Activated CD4-positive, alpha-beta T cell treated with anti-CD3 and anti-CD28 coated beads, Interleukin-2, Interleukin-6, amounts not matched to agents 100 ng/mL and 50 ng/mL, durations not matched to agents 16 hours and 8 hours (primary cell): ENCODE measurements around the gene TMEM87B.
"Not testable (repeated sequence)": the region's sequence is repeated elsewhere in the genome, so short reads cannot be mapped to it uniquely, and the experiment has no call there.

Source experiments
- DNase-seq: peaks from one replicate; pipeline ENCODE4 v3.0.0-alpha.2; 2020

The TMEM87B gene

DNA sequence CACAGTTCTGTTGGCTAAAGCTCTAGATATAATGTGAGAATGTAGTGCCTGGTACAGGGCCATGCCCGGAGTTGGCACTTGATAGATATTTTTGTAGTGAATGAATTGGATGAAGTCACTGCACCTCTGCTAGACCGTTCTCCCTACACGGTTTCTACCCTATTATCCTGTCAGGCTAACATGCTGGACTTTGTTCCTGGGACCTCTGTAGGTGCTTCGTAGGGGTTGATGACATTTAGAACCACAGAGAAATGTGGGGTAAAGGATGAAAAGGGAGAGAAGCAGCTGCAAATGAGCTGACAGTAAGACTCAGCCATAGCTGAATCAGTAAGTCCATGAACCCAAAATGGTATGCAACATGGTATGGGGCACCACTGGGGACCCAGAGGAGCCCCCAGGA, 79.1 kb downstream of the TMEM87B start:
- DNase-seq, result no peak

DNA sequence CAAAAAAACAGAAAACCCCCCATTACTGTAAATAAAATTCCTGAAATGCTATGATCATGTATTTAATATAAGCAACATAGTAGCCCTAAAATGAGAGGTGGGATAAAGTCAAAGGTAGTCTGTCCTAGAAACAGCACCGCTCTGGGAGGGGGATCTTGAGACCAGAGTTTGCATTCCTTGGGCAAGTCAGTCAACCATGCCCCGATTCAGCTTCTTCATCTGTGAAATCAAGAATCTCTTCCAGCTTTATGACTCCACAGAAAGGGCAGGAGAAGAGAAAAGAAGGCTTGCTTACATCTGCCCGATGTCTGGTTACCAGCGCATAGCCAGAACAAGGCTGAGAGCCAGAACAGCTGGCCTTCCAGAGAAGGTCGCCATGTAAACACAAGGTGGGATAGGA, 81.0 kb downstream of the TMEM87B start:
- no peak for DNase-seq

DNA sequence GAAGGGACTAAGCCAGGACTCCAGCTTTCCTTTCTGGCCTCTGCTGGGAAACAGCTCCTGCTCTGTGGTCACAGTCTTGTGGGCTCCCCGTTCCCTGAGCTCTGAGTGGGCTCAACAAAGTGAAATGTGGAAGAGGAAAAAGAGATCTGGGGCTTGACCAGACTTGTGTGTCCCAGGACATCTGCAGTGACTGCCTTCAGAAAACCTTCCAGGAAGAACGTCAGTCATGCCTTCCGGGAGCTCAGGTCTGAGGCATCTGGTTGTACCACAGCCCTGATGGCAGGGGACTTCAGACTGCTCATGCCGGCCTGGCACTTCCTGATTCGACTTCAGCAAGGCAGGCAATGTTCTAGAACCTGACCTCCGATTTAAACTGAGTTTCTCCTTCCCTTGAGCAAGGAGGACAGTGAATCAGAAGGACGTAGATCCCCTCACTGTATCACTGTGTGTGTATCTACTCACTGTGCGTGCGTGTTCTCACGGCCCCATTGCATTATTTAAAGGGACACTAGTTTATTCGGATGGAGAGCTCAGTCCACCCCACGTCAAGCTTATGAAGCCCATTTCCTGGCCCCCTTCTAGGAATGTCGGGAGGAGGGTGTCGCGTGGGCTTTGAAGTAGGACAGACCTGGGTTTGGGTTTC, 82.6 kb downstream of the TMEM87B start:
- DNase-seq, result no peak

DNA sequence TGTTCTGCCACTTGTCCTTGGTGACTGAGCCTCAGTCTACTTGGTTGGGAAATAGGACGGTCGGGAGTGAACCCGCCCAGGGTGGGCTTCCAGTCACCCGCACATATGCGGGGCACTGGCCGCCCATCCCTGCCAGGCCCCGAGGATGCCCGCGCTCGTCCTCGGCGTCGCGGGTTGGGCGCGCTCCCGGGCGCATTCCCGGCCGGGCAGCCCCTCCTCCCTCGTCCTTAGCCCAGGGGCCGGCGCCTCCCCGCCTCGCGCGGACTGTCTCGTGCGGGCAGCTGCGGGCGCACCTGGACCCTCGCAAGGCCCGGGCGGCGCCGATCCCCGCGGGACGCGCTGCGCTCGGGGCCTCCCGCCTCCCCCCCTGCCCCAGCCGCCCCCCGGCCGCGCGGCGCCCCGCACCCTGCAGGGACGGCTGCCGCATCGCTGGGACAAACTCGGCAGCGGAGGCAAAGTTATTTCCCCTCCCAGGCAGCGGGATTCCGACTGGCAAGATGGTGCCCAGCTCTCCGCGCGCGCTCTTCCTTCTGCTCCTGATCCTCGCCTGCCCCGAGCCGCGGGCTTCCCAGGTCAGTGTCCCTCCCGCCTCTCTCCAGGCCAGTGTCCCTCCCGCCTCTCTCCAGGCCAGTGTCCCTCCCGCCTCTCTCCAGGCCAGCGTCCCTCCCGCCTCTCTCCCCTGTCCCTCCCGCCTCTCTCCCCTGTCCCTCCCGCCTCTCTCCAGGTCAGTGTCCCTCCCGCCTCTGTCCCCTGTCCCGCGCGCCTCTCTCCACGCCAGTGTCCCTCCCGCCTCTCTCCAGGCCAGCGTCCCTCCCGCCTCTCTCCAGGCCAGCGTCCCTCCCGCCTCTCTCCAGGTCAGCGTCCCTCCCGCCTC, 83.3 kb downstream of the TMEM87B start, which contains the start of gene FBLN7:
Gene FBLN7, plus strand, starts transcription at position 227 of the 874 bp plus-strand sequence. Its CDS starts 271 bp downstream, at position 498.
- DNase-seq, result no peak

DNA sequence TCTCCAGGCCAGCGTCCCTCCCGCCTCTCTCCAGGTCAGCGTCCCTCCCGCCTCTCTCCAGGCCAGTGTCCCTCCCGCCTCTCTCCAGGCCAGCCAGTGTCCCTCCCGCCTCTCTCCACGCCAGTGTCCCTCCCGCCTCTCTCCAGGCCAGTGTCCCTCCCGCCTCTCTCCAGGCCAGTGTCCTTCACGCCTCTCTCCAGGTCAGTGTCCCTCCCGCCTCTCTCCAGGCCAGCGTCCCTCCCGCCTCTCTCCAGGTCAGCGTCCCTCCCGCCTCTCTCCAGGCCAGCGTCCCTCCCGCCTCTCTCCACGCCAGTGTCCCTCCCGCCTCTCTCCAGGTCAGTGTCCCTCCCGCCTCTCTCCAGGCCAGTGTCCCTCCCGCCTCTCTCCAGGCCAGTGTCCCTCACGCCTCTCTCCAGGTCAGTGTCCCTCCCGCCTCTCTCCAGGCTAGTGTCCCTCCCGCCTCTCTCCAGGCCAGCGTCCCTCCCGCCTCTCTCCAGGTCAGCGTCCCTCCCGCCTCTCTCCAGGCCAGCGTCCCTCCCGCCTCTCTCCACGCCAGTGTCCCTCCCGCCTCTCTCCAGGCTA, 84.1 kb downstream of the TMEM87B start:
- DNase-seq, result not testable (repeated sequence)

DNA sequence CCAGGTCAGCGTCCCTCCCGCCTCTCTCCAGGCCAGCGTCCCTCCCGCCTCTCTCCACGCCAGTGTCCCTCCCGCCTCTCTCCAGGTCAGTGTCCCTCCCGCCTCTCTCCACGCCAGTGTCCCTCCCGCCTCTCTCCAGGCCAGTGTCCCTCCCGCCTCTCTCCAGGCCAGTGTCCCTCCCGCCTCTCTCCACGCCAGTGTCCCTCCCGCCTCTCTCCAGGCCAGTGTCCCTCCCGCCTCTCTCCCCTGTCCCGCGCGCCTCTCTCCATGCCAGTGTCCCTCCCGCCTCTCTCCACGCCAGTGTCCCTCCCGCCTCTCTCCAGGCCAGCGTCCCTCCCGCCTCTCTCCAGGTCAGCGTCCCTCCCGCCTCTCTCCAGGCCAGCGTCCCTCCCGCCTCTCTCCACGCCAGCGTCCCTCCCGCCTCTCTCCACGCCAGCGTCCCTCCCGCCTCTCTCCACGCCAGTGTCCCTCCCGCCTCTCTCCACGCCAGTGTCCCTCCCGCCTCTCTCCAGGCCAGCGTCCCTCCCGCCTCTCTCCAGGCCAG, 84.7 kb downstream of the TMEM87B start:
- DNase-seq, result not testable (repeated sequence)

DNA sequence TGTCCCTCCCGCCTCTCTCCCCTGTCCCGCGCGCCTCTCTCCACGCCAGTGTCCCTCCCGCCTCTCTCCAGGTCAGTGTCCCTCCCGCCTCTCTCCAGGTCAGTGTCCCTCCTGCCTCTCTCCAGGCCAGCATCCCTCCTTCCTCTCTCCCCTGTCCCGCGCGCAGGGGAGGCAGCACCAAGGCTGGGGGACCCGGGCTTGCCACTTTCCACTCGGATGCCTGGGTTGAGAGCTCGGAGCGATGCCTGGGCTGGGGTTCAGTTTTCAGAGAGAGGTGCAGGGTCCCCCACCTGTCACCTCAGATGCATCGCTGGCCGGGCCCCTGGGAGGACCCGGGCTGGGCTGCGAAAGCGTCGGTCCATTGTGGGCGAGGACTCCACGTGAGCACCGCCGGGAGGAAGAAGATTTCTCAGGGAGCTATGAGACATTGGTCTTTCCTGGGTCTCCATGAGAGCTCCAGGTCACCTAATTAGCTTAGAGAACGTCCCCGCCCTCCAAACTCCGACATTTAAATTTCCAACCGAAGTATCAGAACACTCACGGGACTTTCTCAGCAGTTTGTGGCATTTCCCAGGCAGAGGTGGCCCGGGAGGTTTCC, 85.2 kb downstream of the TMEM87B start:
- no peak for DNase-seq

DNA sequence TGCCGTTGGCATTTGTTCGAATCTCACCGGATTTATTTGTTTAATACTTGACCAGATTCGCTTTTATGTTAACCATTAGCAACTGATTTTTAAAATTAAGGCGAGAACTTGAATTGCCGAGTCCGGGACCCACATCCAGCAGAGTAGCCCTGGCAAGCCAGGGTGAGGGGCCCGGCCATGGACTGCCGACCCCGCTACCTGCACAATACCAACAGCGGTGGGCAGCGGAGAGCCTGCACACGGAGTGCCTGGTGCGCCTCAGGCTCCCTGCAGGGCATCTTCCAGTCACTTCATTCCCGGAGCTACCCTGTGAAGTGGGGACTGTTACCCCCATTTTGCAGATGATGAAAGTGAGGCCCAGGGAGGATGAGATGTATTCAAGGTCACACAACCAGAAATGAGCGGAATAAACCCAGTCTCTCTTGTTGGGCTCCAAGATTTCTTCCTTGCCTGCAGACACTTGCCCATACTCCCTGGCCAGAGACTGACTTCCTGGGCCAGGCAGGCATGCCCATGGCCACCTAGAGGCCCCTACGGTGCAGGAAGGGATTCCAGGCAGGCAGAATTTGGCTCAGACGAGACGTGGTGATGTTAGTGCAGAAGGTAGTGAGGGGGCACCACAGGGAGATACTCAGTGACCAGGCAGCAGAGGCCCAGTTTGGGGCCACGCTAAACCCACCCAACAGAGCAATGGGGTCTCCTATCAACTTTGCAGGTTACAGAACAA, 86.0 kb downstream of the TMEM87B start:
- DNase-seq, result no peak

DNA sequence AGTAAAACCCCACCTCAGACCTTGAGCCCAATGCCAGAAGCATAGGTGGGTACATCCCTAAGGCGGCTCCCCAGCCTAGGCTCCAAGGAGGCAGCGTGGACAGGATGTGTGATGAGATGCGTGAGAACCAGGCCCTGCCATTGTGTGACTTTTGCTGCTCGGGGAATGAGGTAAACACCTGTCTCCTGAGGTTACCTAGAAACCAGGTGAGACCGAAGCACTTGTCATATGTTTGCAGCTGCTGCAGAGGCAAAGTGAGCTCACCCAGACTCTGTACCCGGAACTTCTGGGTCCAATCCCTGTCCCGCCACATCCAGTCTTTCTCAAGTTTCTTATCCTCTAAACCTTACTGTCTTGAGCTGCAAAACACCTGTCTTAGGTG, 86.5 kb downstream of the TMEM87B start:
- DNase-seq, result no peak

DNA sequence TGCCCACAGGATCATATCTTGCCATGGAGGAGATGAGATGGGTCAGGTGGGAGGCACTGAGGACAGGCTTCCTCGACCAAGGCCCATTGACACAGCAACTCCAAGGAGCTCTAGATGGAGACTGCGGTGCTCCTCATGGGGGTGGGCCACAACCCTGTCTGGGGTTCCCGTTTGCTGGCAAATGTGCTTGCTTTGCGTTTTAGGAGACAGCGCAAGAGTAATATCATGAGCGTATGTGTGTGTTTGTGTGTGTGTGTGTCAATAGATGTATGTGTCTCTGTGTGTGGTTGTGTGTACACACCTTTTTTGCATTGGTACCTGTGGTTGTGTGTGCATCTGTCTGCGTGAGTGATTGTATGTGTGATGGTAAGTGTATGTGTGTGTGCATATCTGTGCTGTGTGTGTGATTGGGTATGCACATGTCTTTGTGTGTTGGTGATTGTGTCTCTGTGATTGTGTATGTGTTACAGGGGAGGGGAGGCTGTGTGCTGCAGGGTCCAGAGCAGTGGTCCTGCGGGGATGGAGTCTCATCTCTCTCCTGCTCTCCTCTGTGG, 87.5 kb downstream of the TMEM87B start:
- DNase-seq, result no peak

DNA sequence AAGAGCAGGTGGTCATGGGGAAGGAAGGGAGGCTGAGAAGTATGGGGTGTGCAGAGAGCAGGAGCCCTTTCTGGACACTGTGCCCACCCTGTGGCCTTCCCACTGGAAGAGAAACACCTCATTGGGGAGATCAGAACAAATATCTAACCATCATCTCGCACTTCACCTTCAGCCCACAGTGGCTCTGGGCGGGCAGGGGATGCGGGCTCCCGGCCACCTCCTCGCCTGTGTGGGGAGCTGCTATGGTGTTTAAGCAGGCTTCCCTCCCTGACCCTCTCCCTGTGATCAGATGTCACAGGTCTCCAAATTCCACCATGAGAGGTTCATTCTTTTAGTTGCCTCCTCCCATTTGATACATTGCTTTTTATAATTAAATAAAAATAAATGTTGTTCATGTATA, 88.1 kb downstream of the TMEM87B start:
- DNase-seq, result no peak

DNA sequence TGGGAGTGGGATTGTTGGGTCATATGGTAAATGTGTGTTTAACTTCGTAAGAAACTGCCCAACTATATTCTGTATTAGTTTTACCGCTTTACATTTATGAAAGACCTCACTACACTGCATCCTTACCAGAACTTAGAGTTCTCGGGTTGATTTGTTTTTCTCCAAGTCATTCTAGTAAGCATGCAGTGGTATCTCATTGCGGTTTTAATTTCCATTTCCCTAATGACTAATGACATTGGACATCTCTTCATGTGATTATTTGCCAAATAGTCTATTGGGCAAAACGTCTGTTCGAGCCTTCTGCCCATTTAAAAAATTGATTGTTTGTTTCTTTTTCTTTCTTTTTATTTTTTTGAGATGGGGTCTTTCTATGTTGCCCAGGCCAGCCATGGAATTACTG, 89.9 kb downstream of the TMEM87B start:
- no peak for DNase-seq

DNA sequence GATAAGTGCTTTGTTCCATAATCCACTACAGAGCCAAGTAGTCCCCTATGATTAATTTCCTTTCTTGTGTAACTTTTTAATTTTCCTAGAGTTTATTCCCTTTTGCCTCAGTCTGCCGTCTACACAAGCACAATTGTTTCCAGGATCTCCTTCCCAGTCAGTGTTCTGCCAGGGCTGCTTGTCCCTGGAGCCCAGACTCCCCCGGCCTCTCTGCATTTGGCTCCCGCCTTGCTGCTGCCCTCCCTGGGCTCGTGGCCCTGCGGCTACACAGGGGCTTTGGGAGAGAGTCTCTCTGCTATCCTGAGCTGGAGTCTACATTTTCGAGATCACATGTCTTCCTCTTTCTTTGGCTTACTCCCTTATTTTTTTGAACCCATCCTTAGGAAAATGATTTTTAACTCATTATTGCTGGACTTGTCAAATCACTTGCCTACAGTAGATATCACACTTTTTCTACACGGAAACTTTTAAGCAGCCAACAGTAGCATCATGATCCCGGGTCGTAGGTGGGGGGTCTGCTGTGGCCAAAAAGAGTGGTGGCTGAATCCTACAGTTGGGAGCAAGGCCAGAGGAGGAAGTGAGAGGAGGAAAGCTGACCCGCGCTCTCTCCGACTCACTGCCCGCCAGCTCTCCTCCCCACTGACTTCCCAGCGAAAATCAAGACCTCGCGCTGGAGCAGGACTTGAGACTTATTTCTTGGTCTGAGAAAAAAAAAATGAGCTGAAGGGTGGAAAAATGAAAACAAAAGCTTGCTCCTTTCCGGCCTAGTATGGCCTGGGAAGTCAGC, 92.5 kb downstream of the TMEM87B start:
- no peak for DNase-seq

DNA sequence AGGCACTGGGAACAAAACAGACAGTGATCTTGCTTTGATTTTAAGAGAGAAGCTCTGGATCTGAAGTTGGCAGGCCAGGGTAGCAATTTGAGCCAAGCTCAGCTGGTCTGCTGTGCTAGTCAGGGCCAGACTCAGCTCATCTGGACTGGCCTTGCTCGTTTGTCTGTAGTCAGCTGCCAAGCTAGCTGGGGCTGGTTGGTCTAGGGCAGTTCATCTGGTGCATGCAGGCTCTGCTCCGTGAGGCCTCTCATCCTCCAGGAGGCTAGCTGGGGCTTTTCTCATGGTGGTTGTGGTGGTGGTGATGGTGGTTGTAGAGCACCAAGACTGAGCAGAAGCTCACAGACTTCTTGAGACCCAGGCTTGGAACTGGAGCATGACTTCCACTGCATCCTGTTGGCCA, 93.4 kb downstream of the TMEM87B start:
- DNase-seq, result no peak

DNA sequence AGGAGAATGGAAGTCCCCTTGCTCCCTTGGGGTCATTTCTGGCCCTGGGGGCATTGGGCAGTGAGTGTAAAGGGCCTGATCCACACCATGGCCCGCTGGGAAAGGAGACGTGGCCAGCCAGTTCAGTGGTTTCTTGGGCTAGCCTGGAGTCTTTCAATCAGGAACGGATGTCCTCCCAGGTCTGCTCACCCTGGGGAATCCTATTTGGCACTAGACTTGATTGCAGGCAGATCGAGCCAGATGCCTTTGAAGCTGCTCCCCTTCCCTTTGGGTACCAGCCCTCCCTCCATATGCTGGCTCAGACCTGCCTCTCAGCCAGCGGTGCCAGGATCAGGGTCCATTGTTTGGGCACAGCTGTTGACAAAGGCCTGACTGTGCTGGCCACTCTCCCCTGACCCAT, 94.1 kb downstream of the TMEM87B start:
- no peak for DNase-seq

DNA sequence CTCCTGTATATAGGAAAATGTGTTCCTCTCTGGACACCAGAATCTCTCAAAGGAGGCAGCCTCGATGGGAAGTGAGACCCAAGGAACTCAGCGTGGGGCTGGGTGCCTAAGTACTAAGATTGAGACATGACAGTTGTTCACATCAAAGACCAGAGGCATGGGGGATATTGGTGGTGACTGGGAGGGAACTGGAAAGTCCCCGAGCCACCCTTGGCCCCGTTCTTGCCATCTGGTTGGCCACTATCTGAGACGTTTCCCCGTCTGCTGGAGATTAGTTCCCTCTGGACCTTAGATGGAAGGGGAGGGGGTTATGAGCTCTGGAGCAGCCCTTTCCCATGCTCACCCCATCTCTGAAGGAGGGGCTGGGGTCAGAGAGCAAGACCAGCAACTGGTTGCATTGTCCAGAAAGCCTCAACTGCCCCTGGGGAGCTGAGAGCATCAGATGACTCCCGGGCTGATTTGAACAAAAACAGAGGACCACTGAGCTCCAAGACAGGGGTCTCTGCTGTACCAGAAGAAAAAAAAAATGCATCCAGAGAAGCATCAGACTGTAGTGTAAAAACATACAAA, 94.9 kb downstream of the TMEM87B start:
- no peak for DNase-seq

DNA sequence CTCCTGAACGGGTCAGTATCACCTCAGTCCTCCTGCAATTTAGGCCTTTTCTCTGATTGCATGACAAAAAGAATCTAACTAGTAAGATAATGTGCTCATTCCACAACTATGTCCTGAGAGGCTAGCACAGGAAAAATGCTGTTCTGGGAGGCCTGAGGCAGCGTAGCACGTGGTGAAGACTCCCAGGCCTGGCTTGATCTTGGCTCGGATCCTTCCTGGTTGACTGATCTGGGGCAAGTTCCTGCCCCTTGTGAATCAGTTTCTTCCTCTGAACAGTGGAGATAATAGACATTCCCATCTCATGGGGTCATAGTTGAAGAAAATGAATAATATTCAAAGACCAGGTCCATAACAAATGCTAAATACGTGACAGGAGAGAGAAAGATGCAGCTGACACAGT, 95.4 kb downstream of the TMEM87B start:
- no peak for DNase-seq

DNA sequence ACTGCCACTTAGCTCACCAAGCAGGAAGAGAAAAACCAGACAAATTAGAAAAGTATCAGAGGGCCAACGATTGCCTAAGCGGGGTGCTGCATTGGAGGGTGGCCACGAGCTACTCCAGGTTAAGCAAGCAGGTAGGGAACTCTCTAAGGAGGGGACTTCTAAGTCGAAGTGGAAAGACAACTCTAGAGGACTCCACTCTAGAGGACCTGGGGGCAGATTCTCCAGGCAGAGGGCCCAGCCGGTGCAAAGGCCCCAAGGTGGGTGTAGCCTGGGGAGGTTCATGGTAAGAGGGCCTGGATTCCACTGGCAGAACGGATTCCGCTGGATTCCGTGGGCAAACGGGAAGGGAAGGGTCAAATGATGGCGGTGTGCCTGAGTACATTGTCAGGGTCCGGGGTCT, 95.8 kb downstream of the TMEM87B start:
- DNase-seq, result no peak

DNA sequence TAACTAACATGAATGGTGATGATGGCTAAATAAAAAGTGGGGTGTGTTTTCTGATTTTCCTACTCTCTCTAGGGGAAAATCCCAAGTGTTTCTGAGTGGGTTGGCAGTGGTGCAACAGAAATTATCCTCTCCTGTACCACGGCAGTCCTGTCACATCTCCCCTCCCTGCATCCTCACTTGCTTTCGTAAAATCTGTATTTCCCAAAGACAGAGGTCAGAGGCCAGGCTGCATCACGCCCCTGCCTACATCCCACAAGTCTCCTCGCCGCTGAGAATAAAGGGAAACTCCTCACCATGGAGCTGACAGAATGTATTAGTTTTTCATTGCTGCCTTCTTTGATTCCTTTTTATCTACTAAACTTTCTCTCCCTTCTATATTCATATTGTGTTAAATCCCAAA, 96.2 kb downstream of the TMEM87B start:
- DNase-seq, result no peak

DNA sequence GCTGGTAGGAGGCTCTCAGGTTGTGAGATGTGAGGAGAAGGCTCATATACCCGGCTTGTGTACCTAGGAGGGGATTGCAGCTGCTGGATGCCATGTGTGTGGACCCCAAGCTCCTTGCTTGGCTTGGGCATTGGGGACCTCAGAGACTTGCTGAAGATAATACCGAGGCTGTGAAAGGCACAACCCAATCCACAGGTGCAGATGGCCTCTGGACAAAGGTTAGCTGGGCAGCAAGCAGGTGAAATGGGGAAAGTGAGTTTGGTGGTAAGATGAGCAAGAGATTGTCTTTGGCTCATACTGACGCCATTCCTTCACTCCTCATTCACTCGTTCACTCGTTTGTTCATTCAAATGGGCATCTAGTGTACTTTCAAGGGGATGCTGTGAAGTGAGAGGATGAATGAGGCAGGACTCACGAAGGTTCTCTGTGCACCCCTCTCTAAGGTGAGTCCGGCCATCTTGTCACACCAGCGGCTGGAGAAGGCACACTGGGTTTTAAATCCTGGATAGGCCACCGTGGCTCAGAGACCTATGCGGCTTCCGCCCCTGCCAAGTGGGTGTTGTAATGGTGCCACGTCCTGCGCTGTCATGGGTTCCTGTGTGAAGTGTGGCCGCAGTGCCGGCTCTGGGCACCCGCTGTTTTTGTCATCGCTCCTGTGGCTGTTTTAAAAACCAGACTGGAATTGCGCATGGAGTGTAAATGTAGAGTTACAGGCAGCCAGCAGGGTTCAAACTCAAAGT, 96.8 kb downstream of the TMEM87B start:
- DNase-seq, result no peak
